Stomach (tissue), 9 donors: Measurements from ENCODE around the gene UCN2. TPM values are rescaled to one million over a fixed set of nuclear protein-coding genes. Genes with fewer than 3 reads are reported as not detected.

ENCODE experiments used
- DNase-seq, 2 donors: peaks; one replicate each; pipeline versions ENCODE4 v3.0.0 to v3.0.0-alpha.2; 2013 to 2019
- H3K27ac ChIP-seq, 5 donors: fragments of 200-600 bp in 4 of 5; sonication (generic) in 4 of 5; one replicate each; pipeline ENCODE4 v1.5.1; 2013 to 2019; ENCODE audit warnings: mild to moderate bottlenecking in 1 of 5, moderate library complexity in 1 of 5
- H3K27me3 ChIP-seq, 3 donors: fragments of 200-600 bp; sonication (generic); one replicate each; pipeline ENCODE4 v1.5.1; 2017 to 2019; ENCODE audit warnings: mixed run types in 1 of 3
- H3K36me3 ChIP-seq, 4 donors: fragments of 200-600 bp; sonication (generic); 1 replicate in 3 of 4; 2 replicates in 1 of 4; pipeline ENCODE4 v1.5.1; 2016 to 2019
- H3K4me1 ChIP-seq, 4 donors: fragments of 200-600 bp; sonication (generic); one replicate each; pipeline ENCODE4 v1.5.1; 2016 to 2019
- H3K4me3 ChIP-seq, 4 donors: fragments of 200-600 bp; sonication (generic) in 3 of 4; one replicate each; pipeline ENCODE4 v1.5.1; 2016 to 2019; ENCODE audit warnings: mild to moderate bottlenecking in 1 of 4
- H3K9me3 ChIP-seq, 4 donors: fragments of 200-600 bp; sonication (generic); one replicate each; pipeline ENCODE4 v1.5.1; 2016 to 2019
- CTCF ChIP-seq, 7 experiments: fragments of 450-650 bp in 4 of 7; fragments of 200-600 bp in 3 of 7; sonication (generic) in 3 of 7; IDR thresholded peaks; one replicate each; pipeline ENCODE4 v1.5.1; 2016 to 2019; ENCODE audit warnings: antibody characterized with exemption in 7 of 7, control low read depth in 2 of 7, mild to moderate bottlenecking in 1 of 7
- EP300 ChIP-seq: sonication (generic); formaldehyde crosslinking; IDR thresholded peaks from one replicate; pipeline ENCODE4 v1.6.1; 2017; ENCODE audit warnings: antibody characterized with exemption
- POLR2A ChIP-seq, 4 donors: fragments of 450-650 bp; IDR thresholded peaks; one replicate each; pipeline ENCODE4 v1.6.1; 2016; ENCODE audit warnings: antibody characterized with exemption in 4 of 4, control low read depth in 2 of 4, mild to moderate bottlenecking in 1 of 4, moderate library complexity in 1 of 4
- POLR2AphosphoS5 ChIP-seq, 3 donors: sonication (generic); formaldehyde crosslinking; IDR thresholded peaks; one replicate each; pipeline ENCODE4 v1.6.1; 2016; ENCODE audit warnings: antibody characterized with exemption in 3 of 3
- WGBS, 5 donors: extraction: QIAGEN DNeasy Blood & Tissue Kit in 3 of 5; methylation state at CpG; one replicate each; pipeline versions ENCODE4 v1.1.5 to v1.1.7; 2013 to 2018; 5-methylcytosine and 5-hydroxymethylcytosine counted together
- intact Hi-C: fragments of 100-400 bp; cut with DNase I; formaldehyde crosslinking; loops from one replicate; pipeline ENCODE4 v1.15.1; 2023; ENCODE audit warnings: low total_unique reads
- polyA plus RNA-seq, 3 donors: library from polyadenylated mRNA; stranded (reverse); fragments of 200-250 nt; gene quantifications; one replicate each; pipeline ENCODE4 v1.2.3, GENCODE V29; 2013
- small RNA-seq, 4 donors: library from RNA; depleted of rRNA; stranded (forward); fragments of <200 nt; gene quantifications; one replicate each; pipeline ENCODE3, GENCODE V24; 2016
- total RNA-seq, 5 donors: library from RNA; depleted of rRNA; stranded (reverse); fragments of >200 nt; gene quantifications; one replicate each; pipeline versions ENCODE4 v1.1.0 to v1.2.3, GENCODE V29; 2014 to 2016
- donor health status: healthy with polysubstance abuse.
- donor health status: Bipolar disorder and iron deficiency.
- donor health status: healthy.

The UCN2 gene
- total and polyA plus RNA-seq, 8 donors: 0.31 to 3.3 (median 0.48) TPM; not detected in 4

GRCh38 chr3:48514431-48515227 lies 49.0 kb downstream of the UCN2 start:
- H3K4me3 ChIP-seq: no peak overlapping the region
- no peaks in the 10 kb centered on the region for H3K9me3 ChIP-seq
- intact Hi-C loops: no loop called here
- WGBS, 5 donors: 74 to 85% (median 77%) methylated on average over 8 of the region's 8 CpGs
- DNase-seq: no peak
- TF ChIP-seq EP300 (no peak), CTCF (IDR thresholded peaks at IDR 0.05) (no peak), POLR2A (IDR thresholded peaks at IDR 0.05) (no peak), POLR2AphosphoS5 (IDR thresholded peaks at IDR 0.05) (no peak)
- H3K4me1 ChIP-seq: no peaks in the 10 kb centered on the region
- no peaks in the 10 kb centered on the region for H3K27me3 ChIP-seq
- peaks cover 0 to 8% (median 3%) of the 10 kb centered on the region in 4 donors for H3K36me3 ChIP-seq
- no peak overlapping the region for H3K27ac ChIP-seq

Small RNA genes lying within 50 kb of the gene (small RNA-seq; reads per million reads assigned to genes)
- gene MIR6823: 0 reads per million in 4 donors

Other genes with a start within 250 kb of the UCN2 start
- gene SPINK8, start 230.1 kb downstream of the UCN2 start, total RNA-seq: not detected
- not detected for gene SPINK8, start 230.1 kb downstream of the UCN2 start, polyA plus RNA-seq
- gene FBXW12, start 191.6 kb downstream of the UCN2 start, total RNA-seq: not detected
- gene FBXW12, start 191.6 kb downstream of the UCN2 start, polyA plus RNA-seq: not detected
- gene PLXNB1, start 133.7 kb downstream of the UCN2 start, total RNA-seq: 100 to 1,000 TPM in 4 of 5 donors, 10 to 100 TPM in 1; 86.7 to 874 (median 314) TPM
- gene PLXNB1, start 133.7 kb downstream of the UCN2 start, polyA plus RNA-seq: 100 to 1,000 TPM in 1 of 3 donors, 10 to 100 TPM in 2; 13.9 to 157 (median 45.0) TPM
- gene CCDC51, start 123.7 kb downstream of the UCN2 start, total RNA-seq: 10 to 100 TPM in 1 of 5 donors, 1 to 10 TPM in 4; 1.8 to 12.5 (median 7.1) TPM
- 10 to 100 TPM in 1 of 3 donors, 1 to 10 TPM in 2; 6.0 to 10.3 (median 9.5) TPM for gene CCDC51, start 123.7 kb downstream of the UCN2 start, polyA plus RNA-seq
- 100 to 1,000 TPM; 107 to 298 (median 230) TPM for gene TMA7, start 123.5 kb downstream of the UCN2 start, total RNA-seq
- gene TMA7, start 123.5 kb downstream of the UCN2 start, polyA plus RNA-seq: 100 to 1,000 TPM; 644 to 702 (median 660) TPM
- 10 to 100 TPM in 2 of 5 donors, 1 to 10 TPM in 3; 2.3 to 34.4 (median 5.5) TPM for gene ATRIP, start 117.0 kb downstream of the UCN2 start, total RNA-seq
- gene ATRIP, start 117.0 kb downstream of the UCN2 start, polyA plus RNA-seq: 1 to 10 TPM; 2.9 to 5.8 (median 3.2) TPM
- gene SHISA5, start 59.6 kb downstream of the UCN2 start, total RNA-seq: 100 to 1,000 TPM in 1 of 5 donors, 10 to 100 TPM in 4; 43.4 to 182 (median 51.8) TPM
- 100 to 1,000 TPM in 1 of 3 donors, 10 to 100 TPM in 2; 57.5 to 116 (median 58.7) TPM for gene SHISA5, start 59.6 kb downstream of the UCN2 start, polyA plus RNA-seq
- gene PFKFB4, start 7.0 kb downstream of the UCN2 start, total RNA-seq: 1 to 10 TPM in 4 of 5 donors, not detected in 1; 1.0 to 9.6 (median 3.0) TPM
- 1 to 10 TPM in 2 of 3 donors, under 1 TPM in 1; 0.61 to 3.2 (median 1.5) TPM for gene PFKFB4, start 7.0 kb downstream of the UCN2 start, polyA plus RNA-seq
- gene COL7A1, start 31.5 kb upstream of the UCN2 start, total RNA-seq: 10 to 100 TPM in 2 of 5 donors, 1 to 10 TPM in 3; 1.8 to 75.3 (median 7.6) TPM
- 100 to 1,000 TPM in 1 of 3 donors, 1 to 10 TPM in 2; 6.3 to 123 (median 7.7) TPM for gene COL7A1, start 31.5 kb upstream of the UCN2 start, polyA plus RNA-seq
- 100 to 1,000 TPM; 178 to 568 (median 259) TPM for gene UQCRC1, start 45.9 kb upstream of the UCN2 start, total RNA-seq
- 100 to 1,000 TPM; 218 to 347 (median 295) TPM for gene UQCRC1, start 45.9 kb upstream of the UCN2 start, polyA plus RNA-seq
- gene TMEM89, start 58.0 kb upstream of the UCN2 start, total RNA-seq: not detected
- gene TMEM89, start 58.0 kb upstream of the UCN2 start, polyA plus RNA-seq: under 1 TPM in 1 of 3 donors, not detected in 2; 0.62 TPM
- 100 to 1,000 TPM in 3 of 5 donors, 10 to 100 TPM in 2; 23.9 to 279 (median 137) TPM for gene SLC26A6, start 71.7 kb upstream of the UCN2 start, total RNA-seq
- 10 to 100 TPM; 14.8 to 67.7 (median 31.4) TPM for gene SLC26A6, start 71.7 kb upstream of the UCN2 start, polyA plus RNA-seq
- gene CELSR3, start 99.1 kb upstream of the UCN2 start, total RNA-seq: 1 to 10 TPM in 4 of 5 donors, not detected in 1; 1.5 to 2.3 (median 1.9) TPM
- gene CELSR3, start 99.1 kb upstream of the UCN2 start, polyA plus RNA-seq: under 1 TPM; 0.15 to 1.00 (median 0.53) TPM
- gene NCKIPSD, start 122.1 kb upstream of the UCN2 start, total RNA-seq: 10 to 100 TPM; 16.2 to 46.7 (median 32.6) TPM
- 1 to 10 TPM; 6.1 to 7.7 (median 6.1) TPM for gene NCKIPSD, start 122.1 kb upstream of the UCN2 start, polyA plus RNA-seq
- 100 to 1,000 TPM; 102 to 234 (median 110) TPM for gene IP6K2, start 153.4 kb upstream of the UCN2 start, total RNA-seq
- 10 to 100 TPM; 44.1 to 87.5 (median 65.7) TPM for gene IP6K2, start 153.4 kb upstream of the UCN2 start, polyA plus RNA-seq